Measurements from ENCODE around the gene CTU2. TPM values are rescaled to one million over a fixed set of nuclear protein-coding genes. Genes with fewer than 3 reads are reported as not detected.

CTU2 gene
- total and polyA plus RNA-seq, 2 of the 8 experiments (the other 6 are each of a cell fraction or from before 2014, with no cell fraction given) = 32.7 to 42.9 TPM

- no peak for TF ChIP-seq SP2 (IDR thresholded peaks at IDR 0.05; ENCODE audit: low read length)
- TF ChIP-seq CHD7 (IDR thresholded peaks at IDR 0.05; ENCODE audit: insufficient replicate concordance, low read length) = no peak
- TF ChIP-seq SIRT6 (IDR thresholded peaks at IDR 0.05; ENCODE audit: low read length) = no peak
- TF ChIP-seq POLR2A (IDR thresholded peaks at IDR 0.05; ENCODE audit: control extremely low read depth in 1 of 2, low read depth in 2 of 2, low read length in 2 of 2) = no peak
- no peak for TF ChIP-seq TCF12 (IDR thresholded peaks at IDR 0.05; ENCODE audit: low read depth, low read length)
- TF ChIP-seq SP4 (IDR thresholded peaks at IDR 0.05; ENCODE audit: low read length) = no peak
- no peak for TF ChIP-seq EGR1 (IDR thresholded peaks at IDR 0.05; ENCODE audit: borderline replicate concordance, low read depth, low read length)
- no peak for TF ChIP-seq ZNF274 (IDR thresholded peaks at IDR 0.05; ENCODE audit: borderline replicate concordance, extremely low read depth, low read length)
- TF ChIP-seq TBP (IDR thresholded peaks at IDR 0.05; ENCODE audit: low read depth, low read length) = no peak
- no peak for TF ChIP-seq RAD21 (IDR thresholded peaks at IDR 0.05 in 1 of 2, conservative IDR thresholded peaks at IDR 0.05 in 1 of 2; ENCODE audit: low read depth in 2 of 2, low read length in 2 of 2)
- TF ChIP-seq JUN (IDR thresholded peaks at IDR 0.05; ENCODE audit: low read depth, low read length) = no peak
Measured at GRCh38 chr16:88754109-88754911, 48.0 kb downstream of the CTU2 start (continued).

Data from H1 (cell line).